Measurements from ENCODE around the gene AGBL1.

Gene AGBL1

DNA sequence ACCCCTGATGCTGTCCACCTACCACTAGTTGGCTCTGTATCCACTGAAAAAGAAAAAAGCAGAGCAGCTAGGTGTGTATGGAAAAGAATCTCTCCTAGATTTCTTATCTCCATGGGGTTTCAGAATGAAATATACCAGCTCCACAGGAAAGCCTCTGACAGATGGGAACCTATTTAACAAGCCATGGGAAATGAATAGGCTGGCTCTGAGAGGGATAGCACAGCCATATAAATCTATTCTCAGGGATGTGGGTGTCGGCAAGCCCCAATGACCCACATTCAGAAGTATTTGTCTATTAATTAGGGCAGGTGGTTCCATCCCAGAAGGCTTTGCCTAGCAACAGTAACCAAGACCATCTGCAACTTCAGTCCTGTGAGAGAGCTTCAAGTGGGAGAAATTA lies 694.1 kb downstream of the AGBL1 start:
- H3K4me3 ChIP-seq (replicated peaks; ENCODE audit: low read depth, low read length): no peak overlapping the region
- no peak for DNase-seq (ENCODE audit: low read depth)
- TF ChIP-seq, protein P1, sequence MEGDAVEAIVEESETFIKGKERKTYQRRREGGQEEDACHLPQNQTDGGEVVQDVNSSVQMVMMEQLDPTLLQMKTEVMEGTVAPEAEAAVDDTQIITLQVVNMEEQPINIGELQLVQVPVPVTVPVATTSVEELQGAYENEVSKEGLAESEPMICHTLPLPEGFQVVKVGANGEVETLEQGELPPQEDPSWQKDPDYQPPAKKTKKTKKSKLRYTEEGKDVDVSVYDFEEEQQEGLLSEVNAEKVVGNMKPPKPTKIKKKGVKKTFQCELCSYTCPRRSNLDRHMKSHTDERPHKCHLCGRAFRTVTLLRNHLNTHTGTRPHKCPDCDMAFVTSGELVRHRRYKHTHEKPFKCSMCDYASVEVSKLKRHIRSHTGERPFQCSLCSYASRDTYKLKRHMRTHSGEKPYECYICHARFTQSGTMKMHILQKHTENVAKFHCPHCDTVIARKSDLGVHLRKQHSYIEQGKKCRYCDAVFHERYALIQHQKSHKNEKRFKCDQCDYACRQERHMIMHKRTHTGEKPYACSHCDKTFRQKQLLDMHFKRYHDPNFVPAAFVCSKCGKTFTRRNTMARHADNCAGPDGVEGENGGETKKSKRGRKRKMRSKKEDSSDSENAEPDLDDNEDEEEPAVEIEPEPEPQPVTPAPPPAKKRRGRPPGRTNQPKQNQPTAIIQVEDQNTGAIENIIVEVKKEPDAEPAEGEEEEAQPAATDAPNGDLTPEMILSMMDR (IDR thresholded peaks at IDR 0.05; ENCODE audit: low read length, missing control alignments): no peak

DNA sequence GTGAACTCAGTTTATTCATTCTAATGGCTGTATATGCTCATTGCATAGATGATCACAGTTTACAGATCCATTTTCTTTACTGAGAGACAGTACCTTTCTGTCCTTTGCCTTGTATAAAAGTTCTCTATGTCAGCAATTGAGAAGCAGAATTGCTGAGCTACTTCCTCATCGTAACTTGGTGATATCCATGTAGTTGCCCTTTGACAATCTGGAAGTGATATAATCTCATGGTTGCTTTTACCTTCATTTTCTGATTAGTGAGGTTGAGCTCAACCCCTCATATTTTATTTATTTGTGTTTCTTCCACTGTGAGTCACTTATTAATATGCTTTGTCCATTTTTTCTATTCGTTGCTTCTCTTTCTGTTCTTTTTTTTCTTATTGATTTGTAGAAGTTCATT lies 696.5 kb downstream of the AGBL1 start:
- no peak overlapping the region for H3K4me3 ChIP-seq (replicated peaks; ENCODE audit: low read depth, low read length)
- TF ChIP-seq, protein P1 (IDR thresholded peaks at IDR 0.05; ENCODE audit: low read length, missing control alignments): no peak

DNA sequence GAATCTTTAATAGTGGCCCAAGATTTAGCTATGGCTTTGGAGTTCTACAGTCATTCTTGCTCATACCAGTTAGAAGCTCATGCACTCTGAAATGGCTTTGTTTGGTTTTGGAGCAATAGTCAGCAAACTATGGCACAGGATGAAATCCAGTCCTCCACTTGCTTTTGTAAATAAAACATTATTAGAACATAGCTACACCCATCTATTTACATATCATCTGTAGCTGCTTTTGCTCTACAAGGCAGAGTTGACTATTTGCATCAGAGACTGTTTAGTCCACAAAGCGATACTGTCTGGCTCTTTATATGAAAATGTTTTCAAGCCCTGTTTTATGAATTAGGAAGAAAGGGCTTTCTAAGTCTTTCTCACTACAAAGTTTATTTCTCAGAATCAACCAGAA lies 716.9 kb downstream of the AGBL1 start:
- no peak for DNase-seq (ENCODE audit: low read depth)
- H3K4me3 ChIP-seq (replicated peaks; ENCODE audit: low read depth, low read length): no peak overlapping the region
- TF ChIP-seq, protein P1 (IDR thresholded peaks at IDR 0.05; ENCODE audit: low read length, missing control alignments): no peak

More for the DNA sequence above, 696.5 kb downstream of the AGBL1 start:
- DNase-seq (ENCODE audit: low read depth): no peak

DNA sequence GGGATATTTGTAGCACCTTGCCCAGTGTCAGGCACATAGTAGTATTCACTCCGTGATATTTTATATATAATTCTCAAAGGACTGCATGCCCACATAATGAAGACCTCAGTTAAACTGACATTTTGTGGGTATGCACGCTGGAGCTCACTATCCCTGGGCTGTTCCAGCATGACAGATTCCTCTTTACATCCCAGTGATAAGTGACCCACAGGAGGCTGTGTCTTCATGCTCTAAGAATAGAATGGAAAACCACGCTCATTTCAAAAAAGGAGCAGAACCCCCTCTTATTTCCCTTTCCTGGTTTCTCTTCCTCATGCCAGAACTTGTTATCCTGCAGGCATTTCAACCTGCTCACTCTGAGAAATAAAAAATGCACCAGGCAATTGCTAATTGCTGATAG lies 717.5 kb downstream of the AGBL1 start:
- DNase-seq (ENCODE audit: low read depth): no peak
- no peak overlapping the region for H3K4me3 ChIP-seq (replicated peaks; ENCODE audit: low read depth, low read length)
- TF ChIP-seq, protein P1 (IDR thresholded peaks at IDR 0.05; ENCODE audit: low read length, missing control alignments): no peak

DNA sequence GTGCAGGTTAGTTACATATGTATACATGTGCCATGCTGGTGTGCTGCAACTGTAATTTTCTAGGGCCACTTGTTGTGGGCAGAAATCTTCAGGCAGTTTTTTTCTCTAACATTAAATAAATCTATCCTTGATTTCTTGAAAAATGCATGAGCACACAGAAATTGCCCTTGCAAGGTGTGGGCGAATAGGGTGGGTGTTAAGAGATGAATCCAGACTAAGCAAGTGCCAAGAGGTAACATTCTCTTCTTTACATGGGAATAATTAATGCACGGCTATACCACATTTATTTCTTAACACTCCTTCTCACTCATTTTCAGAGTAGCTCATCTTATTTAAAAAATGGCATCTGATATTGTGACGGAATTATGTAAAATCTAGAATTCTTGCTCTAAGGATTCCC lies 719.6 kb downstream of the AGBL1 start:
- TF ChIP-seq, protein P1 (IDR thresholded peaks at IDR 0.05; ENCODE audit: low read length, missing control alignments): no peak
- DNase-seq (ENCODE audit: low read depth): no peak
- no peak overlapping the region for H3K4me3 ChIP-seq (replicated peaks; ENCODE audit: low read depth, low read length)

DNA sequence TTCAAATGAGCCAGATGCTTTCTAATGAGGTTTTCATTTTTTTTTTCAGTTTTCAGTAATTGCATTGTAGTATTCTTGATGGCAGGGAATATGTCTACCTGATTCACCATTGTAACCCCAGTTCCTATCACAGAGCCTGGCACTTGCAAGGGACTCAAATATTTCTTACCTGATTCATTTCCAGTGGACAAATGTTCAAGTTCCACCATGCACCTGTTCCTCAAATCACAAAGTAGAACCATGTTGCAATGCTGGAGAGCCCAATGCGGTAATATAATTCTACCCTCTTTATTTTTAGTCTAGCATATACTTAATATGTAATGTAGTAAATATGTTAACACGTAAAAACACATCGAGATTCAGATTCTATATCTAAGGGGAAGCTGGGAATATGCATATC lies 722.6 kb downstream of the AGBL1 start:
- H3K4me3 ChIP-seq (replicated peaks; ENCODE audit: low read depth, low read length): no peak overlapping the region
- TF ChIP-seq, protein P1 (IDR thresholded peaks at IDR 0.05; ENCODE audit: low read length, missing control alignments): no peak
- no peak for DNase-seq (ENCODE audit: low read depth)

DNA sequence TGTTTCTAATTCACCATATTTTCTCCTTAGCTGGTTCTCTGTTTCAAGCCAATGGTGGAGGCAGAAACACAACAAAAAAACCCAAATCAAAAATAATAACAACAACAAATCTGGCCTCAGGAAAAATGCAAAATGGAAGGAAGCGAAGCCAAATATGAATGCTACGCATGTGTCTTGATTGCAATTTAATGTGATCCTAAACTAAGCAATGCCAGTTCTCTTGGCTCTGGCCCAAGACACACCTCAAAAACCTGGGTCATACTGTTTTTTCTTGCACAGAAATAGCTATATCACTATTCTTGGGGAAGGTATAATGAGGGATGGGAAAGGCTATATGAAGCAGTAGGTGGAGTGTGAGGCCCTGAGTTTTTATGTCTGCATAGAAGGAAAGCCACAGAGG lies 724.7 kb downstream of the AGBL1 start:
- DNase-seq (ENCODE audit: low read depth): no peak
- H3K4me3 ChIP-seq (replicated peaks; ENCODE audit: low read depth, low read length): no peak overlapping the region
- TF ChIP-seq, protein P1 (IDR thresholded peaks at IDR 0.05; ENCODE audit: low read length, missing control alignments): no peak

All from fibroblast of pulmonary artery (primary cell).